Measurements from ENCODE around the gene DPEP2NB.

DNA sequence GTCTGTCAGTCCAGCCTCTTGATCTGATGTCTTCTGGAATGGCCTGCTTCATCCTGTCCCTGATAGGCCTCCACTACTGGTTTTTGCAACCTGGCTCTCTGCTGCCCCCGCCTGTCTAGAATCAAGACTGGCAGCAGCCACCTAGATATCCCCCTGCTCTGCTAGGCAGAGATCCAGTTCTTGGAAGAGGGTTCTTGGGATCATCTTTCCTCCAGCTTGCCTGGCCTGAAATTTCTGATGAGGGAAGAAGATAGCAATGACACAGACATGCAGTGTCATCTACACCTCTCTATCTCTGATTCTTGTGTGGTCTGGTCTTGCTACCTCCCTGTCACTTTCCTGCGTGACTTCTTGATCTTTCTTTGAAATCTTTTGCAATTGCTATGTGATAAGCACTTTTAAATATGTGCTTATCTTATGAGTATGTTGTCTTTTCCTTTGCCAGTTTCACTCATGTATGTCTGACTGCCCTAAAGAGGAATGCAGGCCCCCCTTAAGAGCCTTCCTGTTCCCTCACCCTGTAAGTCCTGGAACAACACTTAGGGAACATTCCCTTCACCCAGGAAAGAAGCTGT, 49.2 kb upstream of the DPEP2NB start:
- TF ChIP-seq EP300 (IDR thresholded peaks at IDR 0.05) (no peak), CTCF (IDR thresholded peaks at IDR 0.05) (peak in 2 of 3 donors; percentile 29 to 52), POLR2A (IDR thresholded peaks at IDR 0.05) (no peak)

All from ovary (tissue), 3 donors.